WTC11 (cell line): ENCODE data around the gene TAAR2. TPM values are rescaled to one million over a fixed set of nuclear protein-coding genes. Genes with fewer than 3 reads are reported as not detected.
"Not testable (repeated sequence)": the region's sequence is repeated elsewhere in the genome, so short reads cannot be mapped to it uniquely, and the experiment has no call there.

ENCODE experiments used
- ATAC-seq: fragments of 200-7000 bp; cut with Tn5 transposase; 2 replicates; pipeline ENCODE4 v1.10.0; 2021; ENCODE audit warnings: mild to moderate bottlenecking, moderate library complexity
- CTCF ChIA-PET: fragments of 300-600 bp; sonication (Branson Sonifier 250); formaldehyde crosslinking; loops from one replicate; lab custom pipeline; 2021; ENCODE audit warnings: antibody characterized with exemption; lab: Charles Lee
- POLR2A ChIA-PET: fragments of 350-600 bp; sonication (Branson Sonifier 250); formaldehyde crosslinking; loops from one replicate; lab custom pipeline; 2021; ENCODE audit warnings: antibody characterized with exemption; lab: Charles Lee
- DNase-seq: peaks from one replicate; pipeline ENCODE4 v3.0.0; 2021; ENCODE audit warnings: low spot score
- H3K27ac Mint-ChIP-seq: 2 replicates; pipeline ENCODE4 v1.8.0; 2021; ENCODE audit warnings: mixed read lengths
- H3K27me3 Mint-ChIP-seq: 2 replicates; pipeline ENCODE4 v1.8.0; 2021; ENCODE audit warnings: low read depth, mild to moderate bottlenecking, moderate library complexity, mixed read lengths
- H3K36me3 Mint-ChIP-seq: 2 replicates; pipeline ENCODE4 v1.8.0; 2021; ENCODE audit warnings: mixed read lengths
- H3K4me1 Mint-ChIP-seq: 2 replicates; pipeline ENCODE4 v1.8.0; 2022; ENCODE audit warnings: mixed read lengths
- H3K4me3 Mint-ChIP-seq: 2 replicates; pipeline ENCODE4 v1.8.0; 2021; ENCODE audit warnings: mild to moderate bottlenecking, moderate library complexity, mixed read lengths
- H3K9me3 Mint-ChIP-seq: 2 replicates; pipeline ENCODE4 v1.8.0; 2021; ENCODE audit warnings: mixed read lengths
- CBFB ChIP-seq: sonication (generic); formaldehyde crosslinking; IDR thresholded peaks from 2 replicates; pipeline ENCODE4 v1.8.1; 2022; ENCODE audit warnings: mild to moderate bottlenecking, low read depth, missing genetic modification reagents
- EMX1 ChIP-seq: fragments of 250-450 bp; sonication (Bioruptor Pico); IDR thresholded peaks from 2 replicates; pipeline ENCODE4 v1.8.0; 2021; ENCODE audit warnings: mild to moderate bottlenecking
- ETV6 ChIP-seq: sonication (generic); formaldehyde crosslinking; IDR thresholded peaks from 2 replicates; pipeline ENCODE4 v1.8.1; 2022; ENCODE audit warnings: mild to moderate bottlenecking, missing genetic modification reagents
- FOXJ3 ChIP-seq: sonication (generic); formaldehyde crosslinking; IDR thresholded peaks from 2 replicates; pipeline ENCODE4 v1.9.0; 2021; ENCODE audit warnings: missing genetic modification reagents, mild to moderate bottlenecking, borderline replicate concordance
- KAT7 ChIP-seq: sonication (generic); formaldehyde crosslinking; IDR thresholded peaks from 2 replicates; pipeline ENCODE4 v1.8.1; 2023; ENCODE audit warnings: missing genetic modification reagents, mild to moderate bottlenecking, borderline replicate concordance
- MXD4 ChIP-seq: fragments of 250-450 bp; sonication (Bioruptor Pico); IDR thresholded peaks from 2 replicates; pipeline ENCODE4 v1.8.0; 2021; ENCODE audit warnings: mild to moderate bottlenecking, moderate library complexity, borderline replicate concordance
- NFYB ChIP-seq: sonication (generic); formaldehyde crosslinking; conservative IDR thresholded peaks from 2 replicates; pipeline ENCODE4 v1.8.0; 2022; ENCODE audit warnings: low read depth, missing genetic modification reagents
- NR1H2 ChIP-seq: sonication (generic); formaldehyde crosslinking; IDR thresholded peaks from 2 replicates; pipeline ENCODE4 v1.9.0; 2021; ENCODE audit warnings: mild to moderate bottlenecking, moderate library complexity, missing genetic modification reagents
- NR2C2 ChIP-seq: sonication (generic); formaldehyde crosslinking; IDR thresholded peaks from 2 replicates; pipeline ENCODE4 v1.8.0; 2022; ENCODE audit warnings: mild to moderate bottlenecking, missing genetic modification reagents
- SMAD4 ChIP-seq: sonication (generic); formaldehyde crosslinking; IDR thresholded peaks from 2 replicates; pipeline ENCODE4 v1.8.0; 2022; ENCODE audit warnings: mild to moderate bottlenecking, missing genetic modification reagents
- ZNF121 ChIP-seq: sonication (generic); formaldehyde crosslinking; IDR thresholded peaks from 2 replicates; pipeline ENCODE4 v1.8.0; 2023; ENCODE audit warnings: missing genetic modification reagents
- ZNF416 ChIP-seq: fragments of 250-450 bp; sonication (Bioruptor Pico); IDR thresholded peaks from 2 replicates; pipeline ENCODE4 v1.9.0; 2021; ENCODE audit warnings: mild to moderate bottlenecking, inconsistent platforms
- total RNA-seq: library from RNA; stranded (reverse); gene quantifications from 3 replicates; pipeline ENCODE4 v1.2.3, GENCODE V29; 2021
- TF ChIP-seq, protein P1 (sequence below): sonication (generic); formaldehyde crosslinking; IDR thresholded peaks from 2 replicates; pipeline ENCODE4 v1.8.0; 2023; ENCODE audit warnings: missing genetic modification reagents
- TF ChIP-seq, protein P2 (sequence below): sonication (generic); formaldehyde crosslinking; IDR thresholded peaks from 2 replicates; pipeline ENCODE4 v1.8.1; 2023; ENCODE audit warnings: mild to moderate bottlenecking, moderate library complexity, missing genetic modification reagents
- TF ChIP-seq, protein P3 (sequence below): fragments of 250-450 bp; sonication (Bioruptor Pico); IDR thresholded peaks from 2 replicates; pipeline ENCODE4 v1.9.0; 2021; ENCODE audit warnings: mild to moderate bottlenecking, borderline replicate concordance
- TF ChIP-seq, protein P4 (sequence below): sonication (generic); formaldehyde crosslinking; IDR thresholded peaks from 2 replicates; pipeline ENCODE4 v1.8.0; 2022; ENCODE audit warnings: mild to moderate bottlenecking, missing genetic modification reagents

Gene TAAR2
- total RNA-seq, 1 experiment from 2014 or later: not detected

DNA sequence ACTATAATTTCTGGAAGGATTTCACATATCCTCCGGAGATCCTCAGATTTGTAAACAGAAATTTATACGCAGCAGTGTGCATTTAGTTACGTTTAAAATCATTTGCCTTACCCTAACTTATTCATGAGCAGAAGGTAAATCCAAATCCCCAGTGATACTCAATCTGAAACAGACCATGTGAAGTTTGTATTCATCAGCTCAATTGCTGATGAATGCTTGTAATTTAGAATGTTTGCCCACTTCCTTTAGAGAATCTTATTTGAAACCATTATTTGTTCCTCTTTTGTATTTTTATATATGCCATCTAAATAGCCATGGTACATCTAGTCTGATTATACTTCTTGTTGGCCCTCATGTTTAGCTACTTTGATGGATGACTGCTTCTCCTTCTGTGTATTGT lies 19.5 kb upstream of the TAAR2 start:
- POLR2A ChIA-PET: no interaction called here
- Mint-ChIP-seq H3K9me3 (peaks cover 10% of the 10 kb centered on the region; the same call in 1 of the 2 replicates), H3K27me3 (no peaks in the 10 kb centered on the region), H3K4me3 (no peak overlapping the region), H3K36me3 (no peaks in the 10 kb centered on the region), H3K4me1 (peaks cover 10% of the 10 kb centered on the region), H3K27ac (no peak overlapping the region)
- TF ChIP-seq, protein P1, sequence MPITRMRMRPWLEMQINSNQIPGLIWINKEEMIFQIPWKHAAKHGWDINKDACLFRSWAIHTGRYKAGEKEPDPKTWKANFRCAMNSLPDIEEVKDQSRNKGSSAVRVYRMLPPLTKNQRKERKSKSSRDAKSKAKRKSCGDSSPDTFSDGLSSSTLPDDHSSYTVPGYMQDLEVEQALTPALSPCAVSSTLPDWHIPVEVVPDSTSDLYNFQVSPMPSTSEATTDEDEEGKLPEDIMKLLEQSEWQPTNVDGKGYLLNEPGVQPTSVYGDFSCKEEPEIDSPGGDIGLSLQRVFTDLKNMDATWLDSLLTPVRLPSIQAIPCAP (CRISPR knock-in tag): no peak
- CTCF ChIA-PET: no interaction called here
- ATAC-seq: no peak
- no peak for DNase-seq

DNA sequence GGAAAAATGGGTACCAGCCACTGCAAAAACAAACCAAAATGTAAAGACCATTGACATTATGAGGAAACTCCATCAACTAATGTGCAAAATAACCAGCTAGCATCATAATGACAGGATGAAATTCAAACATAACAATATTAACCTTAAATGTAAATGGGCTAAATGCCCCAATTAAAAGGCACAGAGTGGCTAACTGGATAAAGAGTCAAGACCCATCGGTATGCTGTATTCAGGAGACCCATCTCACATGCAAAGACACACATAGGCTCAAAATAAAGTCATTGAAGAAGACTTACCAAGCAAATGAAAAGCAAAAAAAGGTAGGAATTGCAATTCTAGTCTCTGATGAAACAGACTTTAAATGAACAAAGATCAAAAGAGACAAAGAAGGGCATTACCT lies 13.1 kb upstream of the TAAR2 start:
- peaks cover 12% of the 10 kb centered on the region for H3K4me1 Mint-ChIP-seq
- POLR2A ChIA-PET, H3K4me3 Mint-ChIP-seq, DNase-seq, H3K27me3 Mint-ChIP-seq, ATAC-seq, H3K27ac Mint-ChIP-seq, CTCF ChIA-PET: not testable (repeated sequence)
- H3K9me3 Mint-ChIP-seq: peaks cover 34% of the 10 kb centered on the region
- peaks cover 15% of the 10 kb centered on the region for H3K36me3 Mint-ChIP-seq

DNA sequence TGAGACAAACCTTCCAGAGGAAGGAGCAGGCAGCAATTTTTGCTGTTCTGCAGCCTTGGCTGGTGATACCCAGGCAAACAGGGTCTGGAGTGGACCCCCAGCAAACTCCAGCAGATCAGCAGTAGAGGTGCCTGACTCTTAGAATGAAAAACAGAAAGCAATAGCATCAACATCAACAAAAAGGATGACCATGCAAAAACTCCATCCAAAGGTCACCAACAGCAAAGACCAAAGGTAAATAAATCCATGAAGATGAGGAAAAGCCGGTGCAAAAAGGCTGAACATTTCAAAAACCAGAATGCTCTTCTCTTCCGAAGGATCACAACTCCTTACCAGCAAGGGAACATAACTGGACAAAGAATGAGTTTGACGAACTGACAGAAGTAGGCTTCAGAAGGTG lies 11.8 kb upstream of the TAAR2 start:
- DNase-seq, POLR2A ChIA-PET, ATAC-seq, H3K27me3 Mint-ChIP-seq, H3K4me3 Mint-ChIP-seq, H3K27ac Mint-ChIP-seq: not testable (repeated sequence)
- CTCF ChIA-PET: interaction anchor here (1.6 kb wide), 1 partner anchor 37 kb away, joined by 5 read pairs; no protein-coding TSS in a partner anchor
- Mint-ChIP-seq H3K4me1 (peaks cover 12% of the 10 kb centered on the region), H3K36me3 (peaks cover 15% of the 10 kb centered on the region), H3K9me3 (peaks cover 34% of the 10 kb centered on the region)

DNA sequence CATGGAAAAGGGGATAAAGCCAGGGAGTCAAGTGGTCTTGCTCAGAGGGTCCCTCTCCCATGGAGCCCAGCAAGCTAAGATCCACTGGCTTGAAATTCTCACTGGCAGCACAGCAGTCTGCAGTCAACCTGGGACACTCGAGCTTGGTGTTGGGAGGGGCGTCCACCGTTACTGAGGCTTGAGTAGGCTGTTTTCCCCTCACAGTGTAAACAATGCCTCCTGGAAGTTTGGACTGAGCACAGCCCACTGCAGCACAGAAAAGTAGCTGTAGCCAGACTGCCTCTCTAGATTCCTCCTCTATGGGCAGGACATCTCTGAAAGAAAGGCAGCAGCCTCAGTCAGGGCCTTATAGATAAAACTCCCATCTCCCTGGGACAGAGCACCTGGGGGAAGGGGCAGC lies 11.2 kb upstream of the TAAR2 start:
- POLR2A ChIA-PET, DNase-seq, H3K27ac Mint-ChIP-seq, H3K27me3 Mint-ChIP-seq, H3K4me3 Mint-ChIP-seq, ATAC-seq: not testable (repeated sequence)
- Mint-ChIP-seq H3K4me1 (peaks cover 12% of the 10 kb centered on the region), H3K9me3 (peaks cover 34% of the 10 kb centered on the region), H3K36me3 (peaks cover 15% of the 10 kb centered on the region)
- CTCF ChIA-PET: interaction anchor here (1.6 kb wide), 1 partner anchor 36 kb away, joined by 5 read pairs; no protein-coding TSS in a partner anchor

DNA sequence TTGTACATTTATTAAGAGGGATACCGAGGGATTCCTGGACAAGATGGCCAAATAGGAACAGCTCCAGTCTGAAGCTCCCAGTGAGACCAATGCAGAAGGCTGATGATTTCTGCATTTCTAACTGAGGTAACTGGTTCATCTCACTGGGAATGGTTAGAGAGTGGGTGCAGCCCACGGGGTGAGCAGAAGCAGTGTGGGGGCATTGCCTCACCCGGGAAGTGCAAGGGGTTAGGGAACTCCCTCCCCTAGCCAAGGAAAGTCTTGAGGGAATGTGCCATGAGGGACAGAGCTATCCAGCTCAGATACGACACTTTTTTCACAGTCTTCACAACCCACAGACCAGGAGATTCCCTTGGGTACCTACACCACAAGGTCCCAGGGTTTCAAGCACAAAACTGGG lies 10.7 kb upstream of the TAAR2 start:
- Mint-ChIP-seq H3K4me3 (no peak overlapping the region), H3K27me3 (peaks cover 2% of the 10 kb centered on the region; the same call in 1 of the 2 replicates), H3K36me3 (peaks cover 15% of the 10 kb centered on the region), H3K9me3 (peaks cover 31% of the 10 kb centered on the region)
- DNase-seq: no peak
- CTCF ChIA-PET: interaction anchor here (0.8 to 1.6 kb wide), 2 partner anchors 36 to 45 kb away, joined by 3 to 5 read pairs; no protein-coding TSS in a partner anchor
- no peak for ATAC-seq
- TF ChIP-seq NR1H2 (no peak), KAT7 (CRISPR knock-in tag) (no peak), NR2C2 (CRISPR knock-in tag) (no peak), EMX1 (CRISPR knock-in tag) (no peak), ZNF416 (CRISPR knock-in tag) (no peak), SMAD4 (CRISPR knock-in tag) (no peak), ZNF121 (no peak), NFYB (CRISPR knock-in tag) (no peak), CBFB (CRISPR knock-in tag) (no peak), FOXJ3 (CRISPR knock-in tag) (no peak), MXD4 (CRISPR knock-in tag) (no peak), ETV6 (CRISPR knock-in tag) (no peak)
- TF ChIP-seq, protein P2, sequence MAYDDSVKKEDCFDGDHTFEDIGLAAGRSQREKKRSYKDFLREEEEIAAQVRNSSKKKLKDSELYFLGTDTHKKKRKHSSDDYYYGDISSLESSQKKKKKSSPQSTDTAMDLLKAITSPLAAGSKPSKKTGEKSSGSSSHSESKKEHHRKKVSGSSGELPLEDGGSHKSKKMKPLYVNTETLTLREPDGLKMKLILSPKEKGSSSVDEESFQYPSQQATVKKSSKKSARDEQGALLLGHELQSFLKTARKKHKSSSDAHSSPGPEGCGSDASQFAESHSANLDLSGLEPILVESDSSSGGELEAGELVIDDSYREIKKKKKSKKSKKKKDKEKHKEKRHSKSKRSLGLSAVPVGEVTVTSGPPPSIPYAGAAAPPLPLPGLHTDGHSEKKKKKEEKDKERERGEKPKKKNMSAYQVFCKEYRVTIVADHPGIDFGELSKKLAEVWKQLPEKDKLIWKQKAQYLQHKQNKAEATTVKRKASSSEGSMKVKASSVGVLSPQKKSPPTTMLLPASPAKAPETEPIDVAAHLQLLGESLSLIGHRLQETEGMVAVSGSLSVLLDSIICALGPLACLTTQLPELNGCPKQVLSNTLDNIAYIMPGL (CRISPR knock-in tag): no peak
- TF ChIP-seq, protein P3, sequence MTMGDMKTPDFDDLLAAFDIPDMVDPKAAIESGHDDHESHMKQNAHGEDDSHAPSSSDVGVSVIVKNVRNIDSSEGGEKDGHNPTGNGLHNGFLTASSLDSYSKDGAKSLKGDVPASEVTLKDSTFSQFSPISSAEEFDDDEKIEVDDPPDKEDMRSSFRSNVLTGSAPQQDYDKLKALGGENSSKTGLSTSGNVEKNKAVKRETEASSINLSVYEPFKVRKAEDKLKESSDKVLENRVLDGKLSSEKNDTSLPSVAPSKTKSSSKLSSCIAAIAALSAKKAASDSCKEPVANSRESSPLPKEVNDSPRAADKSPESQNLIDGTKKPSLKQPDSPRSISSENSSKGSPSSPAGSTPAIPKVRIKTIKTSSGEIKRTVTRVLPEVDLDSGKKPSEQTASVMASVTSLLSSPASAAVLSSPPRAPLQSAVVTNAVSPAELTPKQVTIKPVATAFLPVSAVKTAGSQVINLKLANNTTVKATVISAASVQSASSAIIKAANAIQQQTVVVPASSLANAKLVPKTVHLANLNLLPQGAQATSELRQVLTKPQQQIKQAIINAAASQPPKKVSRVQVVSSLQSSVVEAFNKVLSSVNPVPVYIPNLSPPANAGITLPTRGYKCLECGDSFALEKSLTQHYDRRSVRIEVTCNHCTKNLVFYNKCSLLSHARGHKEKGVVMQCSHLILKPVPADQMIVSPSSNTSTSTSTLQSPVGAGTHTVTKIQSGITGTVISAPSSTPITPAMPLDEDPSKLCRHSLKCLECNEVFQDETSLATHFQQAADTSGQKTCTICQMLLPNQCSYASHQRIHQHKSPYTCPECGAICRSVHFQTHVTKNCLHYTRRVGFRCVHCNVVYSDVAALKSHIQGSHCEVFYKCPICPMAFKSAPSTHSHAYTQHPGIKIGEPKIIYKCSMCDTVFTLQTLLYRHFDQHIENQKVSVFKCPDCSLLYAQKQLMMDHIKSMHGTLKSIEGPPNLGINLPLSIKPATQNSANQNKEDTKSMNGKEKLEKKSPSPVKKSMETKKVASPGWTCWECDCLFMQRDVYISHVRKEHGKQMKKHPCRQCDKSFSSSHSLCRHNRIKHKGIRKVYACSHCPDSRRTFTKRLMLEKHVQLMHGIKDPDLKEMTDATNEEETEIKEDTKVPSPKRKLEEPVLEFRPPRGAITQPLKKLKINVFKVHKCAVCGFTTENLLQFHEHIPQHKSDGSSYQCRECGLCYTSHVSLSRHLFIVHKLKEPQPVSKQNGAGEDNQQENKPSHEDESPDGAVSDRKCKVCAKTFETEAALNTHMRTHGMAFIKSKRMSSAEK (CRISPR knock-in tag): no peak
- TF ChIP-seq, protein P4, sequence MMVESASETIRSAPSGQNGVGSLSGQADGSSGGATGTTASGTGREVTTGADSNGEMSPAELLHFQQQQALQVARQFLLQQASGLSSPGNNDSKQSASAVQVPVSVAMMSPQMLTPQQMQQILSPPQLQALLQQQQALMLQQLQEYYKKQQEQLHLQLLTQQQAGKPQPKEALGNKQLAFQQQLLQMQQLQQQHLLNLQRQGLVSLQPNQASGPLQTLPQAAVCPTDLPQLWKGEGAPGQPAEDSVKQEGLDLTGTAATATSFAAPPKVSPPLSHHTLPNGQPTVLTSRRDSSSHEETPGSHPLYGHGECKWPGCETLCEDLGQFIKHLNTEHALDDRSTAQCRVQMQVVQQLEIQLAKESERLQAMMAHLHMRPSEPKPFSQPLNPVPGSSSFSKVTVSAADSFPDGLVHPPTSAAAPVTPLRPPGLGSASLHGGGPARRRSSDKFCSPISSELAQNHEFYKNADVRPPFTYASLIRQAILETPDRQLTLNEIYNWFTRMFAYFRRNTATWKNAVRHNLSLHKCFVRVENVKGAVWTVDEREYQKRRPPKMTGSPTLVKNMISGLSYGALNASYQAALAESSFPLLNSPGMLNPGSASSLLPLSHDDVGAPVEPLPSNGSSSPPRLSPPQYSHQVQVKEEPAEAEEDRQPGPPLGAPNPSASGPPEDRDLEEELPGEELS (CRISPR knock-in tag): no peak
- TF ChIP-seq, all 79 proteins: peak for 0
- Mint-ChIP-seq H3K27ac (no peak overlapping the region), H3K4me1 (peaks cover 12% of the 10 kb centered on the region)
- POLR2A ChIA-PET: no interaction called here
